HG02759 (cell line): ENCODE results near the gene RASSF9.

Experiments
- ATAC-seq: cut with Tn5 transposase; IDR thresholded peaks from one replicate; pipeline ENCODE4 v1.9.1; 2021; ENCODE audit warnings: mild to moderate bottlenecking, moderate library complexity; ENCODE audit not compliant: unreplicated experiment

Gene RASSF9

GRCh38 chr12:85821759-85822158, 14.4 kb downstream of the RASSF9 start:
- no peak for ATAC-seq

DNA sequence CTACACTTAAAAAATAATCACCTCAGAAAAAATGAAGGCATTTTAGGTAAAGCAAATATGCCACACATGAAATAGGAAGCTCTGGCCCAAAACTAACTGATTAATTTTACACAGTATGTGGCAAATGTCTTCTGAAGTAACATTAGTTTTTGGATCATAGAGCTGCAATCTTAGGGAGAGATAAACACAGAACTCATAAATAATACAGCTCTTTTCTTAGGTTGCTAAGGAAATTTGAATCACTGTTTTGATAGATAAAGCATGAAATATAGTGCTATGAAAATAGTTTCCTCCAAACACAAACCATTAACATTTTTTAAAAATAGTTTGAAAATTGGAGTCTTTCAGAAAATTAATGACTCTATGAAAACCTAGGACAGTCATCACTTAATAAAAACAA, 15.0 kb downstream of the RASSF9 start:
- ATAC-seq = no peak

- no peak for ATAC-seq
Observed at GRCh38 chr12:85820101-85820500, 16.1 kb downstream of the RASSF9 start.

DNA sequence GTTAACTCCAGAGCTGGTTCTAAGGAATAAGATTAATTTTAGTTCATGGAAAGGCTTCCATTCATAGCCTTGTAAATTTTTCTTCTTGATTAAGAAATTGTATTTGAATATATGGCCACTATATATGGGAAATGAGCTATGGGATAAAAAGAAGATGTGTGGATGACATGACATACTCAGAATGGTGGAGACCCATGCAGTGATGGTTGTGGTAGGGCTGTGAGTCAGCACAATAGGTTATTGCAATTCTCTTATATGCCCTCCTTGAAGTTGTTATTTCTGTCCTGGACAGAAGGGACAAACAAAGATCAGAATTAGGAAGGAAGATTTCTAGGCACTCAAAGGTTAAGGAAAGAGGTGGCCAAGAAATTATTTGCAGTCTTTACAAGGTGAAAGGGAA, 21.5 kb downstream of the RASSF9 start:
- ATAC-seq = no peak

DNA sequence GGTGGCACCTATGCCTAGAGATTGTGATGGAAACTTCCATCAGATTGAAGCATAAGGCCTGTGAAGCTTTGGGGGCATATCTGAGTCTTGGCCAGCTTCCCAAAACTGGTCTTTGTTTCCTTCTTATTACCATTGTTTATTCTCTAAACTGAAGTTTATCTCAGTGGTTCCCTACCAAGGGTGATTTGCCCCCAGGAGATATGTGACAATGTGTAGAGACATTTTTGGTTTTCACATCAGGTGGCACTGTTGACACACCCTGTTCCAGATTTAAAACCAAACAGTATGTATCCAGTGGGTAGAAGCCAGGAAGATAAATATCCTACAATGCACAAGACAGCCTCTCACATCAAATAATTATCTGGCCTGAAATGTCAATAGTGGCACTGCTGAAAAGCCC, 22.1 kb downstream of the RASSF9 start:
- no peak for ATAC-seq

GRCh38 chr12:85809500-85809899, 26.7 kb downstream of the RASSF9 start:
- ATAC-seq = no peak

DNA sequence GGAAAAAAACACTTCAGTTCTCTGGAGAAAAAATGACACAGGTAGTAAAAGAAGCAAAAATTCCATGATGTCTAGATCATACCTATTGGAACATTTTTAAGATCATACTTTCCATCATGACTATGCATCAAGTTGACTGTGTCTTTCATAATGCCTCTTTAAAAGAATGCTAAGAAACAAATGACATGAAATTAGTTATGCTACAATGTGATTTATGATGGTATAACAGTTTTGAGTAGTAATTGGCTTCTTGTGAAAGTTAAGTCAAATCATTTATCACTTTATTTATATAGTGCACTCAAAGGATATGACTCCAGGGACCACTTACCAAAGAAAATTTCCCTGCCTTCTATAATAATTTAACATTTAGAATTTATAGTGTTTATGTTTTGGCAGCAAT, 28.5 kb downstream of the RASSF9 start:
- no peak for ATAC-seq

- no peak for ATAC-seq
Observed at GRCh38 chr12:85805654-85806053, 30.6 kb downstream of the RASSF9 start.

- no peak for ATAC-seq
Observed at GRCh38 chr12:85804663-85805062, 31.5 kb downstream of the RASSF9 start.

- no peak for ATAC-seq
Observed at GRCh38 chr12:85803923-85804322, 32.3 kb downstream of the RASSF9 start.

GRCh38 chr12:85803231-85803630, 33.0 kb downstream of the RASSF9 start:
- ATAC-seq = no peak

DNA sequence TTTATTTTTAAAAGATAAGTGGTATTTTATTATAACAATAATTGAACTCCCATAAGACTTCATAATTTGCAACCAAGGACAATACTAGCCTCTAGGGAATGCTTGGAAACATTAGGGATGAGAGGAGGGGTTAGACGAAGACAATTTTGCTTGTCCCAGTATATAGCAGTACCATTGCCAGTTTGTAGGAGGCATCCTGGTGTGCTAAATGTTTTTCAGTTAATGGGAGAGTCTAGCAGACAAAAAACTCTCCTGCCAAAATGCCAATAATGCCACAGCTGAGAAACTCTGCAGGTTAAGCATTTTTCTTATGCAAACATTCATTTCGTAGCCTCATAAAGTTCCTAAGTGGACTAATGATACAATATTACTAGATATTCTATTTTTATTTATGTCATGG, 38.1 kb downstream of the RASSF9 start:
- ATAC-seq = no peak

DNA sequence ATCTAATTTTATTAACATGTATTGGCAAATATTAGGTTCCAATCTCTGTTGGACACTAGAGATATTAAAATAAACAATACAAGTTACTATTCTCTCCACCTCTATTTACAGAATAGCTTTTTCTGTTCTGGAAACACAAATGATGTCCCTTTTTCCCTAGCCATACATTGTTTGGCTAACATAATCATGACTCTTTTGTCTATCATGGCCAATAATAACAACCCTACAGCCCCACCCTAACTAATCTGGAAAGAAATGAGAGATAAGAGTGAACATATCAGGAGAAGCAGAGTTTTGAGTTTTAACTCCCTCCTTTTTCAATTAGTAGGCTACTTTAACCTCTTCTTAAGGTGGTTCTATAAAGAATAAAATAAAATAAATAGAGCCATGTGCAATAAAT, 40.2 kb downstream of the RASSF9 start:
- ATAC-seq = no peak

DNA sequence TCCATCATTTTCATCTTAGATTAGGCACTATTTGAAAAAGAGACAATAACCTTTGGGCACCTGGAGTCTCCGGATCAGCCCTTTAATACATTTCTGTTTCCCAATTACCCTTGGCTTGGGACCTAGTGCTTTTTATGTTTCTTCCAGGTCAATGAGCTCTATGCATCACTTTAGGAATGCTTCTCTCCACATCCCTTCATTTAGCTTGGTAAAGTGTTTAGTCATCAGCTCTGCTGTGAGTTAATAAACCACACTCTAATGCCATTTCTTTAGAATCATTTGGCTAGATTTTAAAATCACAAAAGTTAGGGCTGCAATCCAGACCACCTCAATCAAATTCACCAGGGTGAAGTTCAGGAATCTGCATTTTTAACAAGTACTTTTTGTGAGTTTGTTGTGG, 41.7 kb downstream of the RASSF9 start:
- ATAC-seq = no peak

DNA sequence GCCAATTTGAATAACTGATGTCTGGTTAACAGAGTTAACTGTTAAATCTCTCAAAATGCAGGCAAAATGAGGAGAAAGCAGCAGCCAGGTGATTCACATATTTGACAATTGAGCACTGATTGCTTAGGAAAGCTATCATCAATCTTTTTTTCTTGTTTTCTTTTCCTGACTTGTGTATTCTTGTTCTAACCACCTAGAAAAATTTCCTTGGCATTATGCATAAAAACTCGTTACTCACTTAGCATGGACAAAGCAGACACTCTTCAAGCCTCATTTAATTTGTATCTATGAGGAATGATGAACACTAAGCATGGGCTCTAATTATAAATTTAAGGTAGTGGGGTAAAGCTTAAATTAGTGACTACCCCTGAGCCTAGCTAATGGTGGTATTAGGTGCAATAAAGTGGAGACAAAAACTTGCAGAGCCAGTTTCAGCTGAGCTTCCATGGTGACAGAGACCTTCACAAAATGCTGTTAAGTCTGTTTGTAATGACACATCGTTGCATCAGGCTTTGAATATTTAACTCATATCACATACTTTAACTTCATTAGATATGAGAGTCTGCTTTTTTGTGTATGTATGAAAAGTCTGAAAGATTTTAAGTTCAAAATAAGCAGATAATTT, 52.0 kb downstream of the RASSF9 start:
- no peak for ATAC-seq

DNA sequence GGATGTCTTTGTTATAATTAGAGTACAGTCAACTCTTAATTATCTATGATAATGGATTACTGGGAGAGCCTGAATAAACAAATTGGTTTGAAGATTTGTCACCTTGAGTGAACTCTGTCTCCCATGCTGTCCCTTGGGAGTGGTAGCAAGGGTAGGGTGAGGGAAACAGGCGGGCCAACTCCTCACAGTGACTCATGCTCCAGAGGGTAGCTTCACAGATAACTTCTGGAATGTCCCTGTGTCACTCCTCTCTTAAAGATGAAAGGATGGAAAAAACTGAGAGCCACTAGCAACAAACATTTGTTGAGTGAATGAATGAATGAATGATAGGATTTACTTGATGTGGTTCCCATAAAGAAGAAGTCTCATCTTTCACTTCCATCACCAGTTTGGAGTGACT, 53.5 kb downstream of the RASSF9 start:
- no peak for ATAC-seq

DNA sequence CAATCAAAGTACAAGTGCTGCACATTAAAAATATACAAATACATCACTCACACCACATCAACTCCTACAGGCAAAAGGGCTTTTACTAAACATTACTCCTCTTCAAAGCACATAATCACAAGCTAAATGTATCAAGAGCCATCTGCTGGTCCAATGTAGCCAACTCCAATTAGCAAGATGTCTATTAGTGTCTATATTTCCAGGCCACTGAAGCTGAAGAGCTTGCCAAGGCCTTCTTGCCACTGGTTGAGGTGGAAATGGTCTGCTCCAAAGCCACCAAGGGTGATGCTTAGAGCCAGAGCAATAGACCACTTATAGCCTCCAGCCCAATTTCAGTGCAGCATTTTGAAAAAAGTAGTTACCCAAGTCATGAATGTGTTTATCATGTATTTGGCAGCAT, 54.4 kb downstream of the RASSF9 start:
- ATAC-seq = no peak

DNA sequence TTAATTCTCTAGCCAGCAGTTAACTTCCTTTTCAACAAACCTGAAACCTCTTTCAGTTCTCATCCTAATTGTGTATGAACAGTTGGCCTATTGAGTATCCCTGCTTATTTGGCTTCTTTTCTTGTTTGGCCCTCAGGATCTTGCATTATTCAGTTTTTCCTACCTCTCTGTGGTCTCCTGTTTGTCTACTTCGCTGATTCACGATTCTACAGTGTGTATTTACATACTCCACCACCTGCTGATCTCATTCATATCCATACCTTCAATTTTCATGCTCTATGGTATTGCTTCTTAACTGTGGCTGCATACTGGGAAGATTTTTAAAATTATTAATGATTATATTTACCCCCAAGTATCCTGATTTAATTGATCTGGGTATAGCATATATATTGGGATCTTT, 56.4 kb downstream of the RASSF9 start:
- ATAC-seq = no peak

- no peak for ATAC-seq
Observed at GRCh38 chr12:85775091-85775490, 61.1 kb downstream of the RASSF9 start.

GRCh38 chr12:85765453-85765869, 70.7 kb downstream of the RASSF9 start:
- no peak for ATAC-seq

- ATAC-seq = no peak
Observed at GRCh38 chr12:85759623-85760022, 76.6 kb downstream of the RASSF9 start.

GRCh38 chr12:85759091-85759490, 77.1 kb downstream of the RASSF9 start:
- ATAC-seq = no peak

- no peak for ATAC-seq
Observed at GRCh38 chr12:85755760-85756159, 80.4 kb downstream of the RASSF9 start.
